Mesendoderm (in vitro differentiated cells): Measurements from ENCODE around the gene AHSA1.

Experiments used
- DNase-seq: peaks from one replicate; pipeline ENCODE4 v3.0.0; 2013
- H2AK5ac ChIP-seq: 2 replicates; pipeline ENCODE4 v1.6.1; 2013; ENCODE audit warnings: low read length, inconsistent platforms
- H2BK120ac ChIP-seq: 2 replicates; pipeline ENCODE4 v1.6.1; 2013; ENCODE audit warnings: low read depth, mild to moderate bottlenecking, low read length, moderate library complexity, mixed read lengths
- H2BK15ac ChIP-seq: replicated peaks from 2 replicates; pipeline ENCODE4 v1.6.1; 2013; ENCODE audit warnings: low read depth, mild to moderate bottlenecking, moderate library complexity
- H2BK5ac ChIP-seq: 2 replicates; pipeline ENCODE4 v1.6.1; 2013; ENCODE audit warnings: low read length, inconsistent platforms
- H3K18ac ChIP-seq: 2 replicates; pipeline ENCODE4 v1.6.1; 2013; ENCODE audit warnings: mild to moderate bottlenecking, low read length, mixed read lengths
- H3K23ac ChIP-seq: one replicate; pipeline ENCODE4 v1.6.1; 2013; ENCODE audit warnings: low read length
- H3K27ac ChIP-seq: 2 replicates; pipeline ENCODE4 v1.5.1; 2013; ENCODE audit warnings: low read depth, mild to moderate bottlenecking, inconsistent platforms, low read length, moderate library complexity
- H3K27me3 ChIP-seq: 2 replicates; pipeline ENCODE4 v1.6.1; 2013; ENCODE audit warnings: low read length, control low read depth, mild to moderate bottlenecking, inconsistent platforms; ENCODE audit not compliant: insufficient read depth, poor library complexity
- H3K36me3 ChIP-seq: 2 replicates; pipeline ENCODE4 v1.6.1; 2013; ENCODE audit warnings: low read length, inconsistent platforms; ENCODE audit not compliant: control insufficient read depth, insufficient read depth
- H3K4ac ChIP-seq: one replicate; pipeline ENCODE4 v1.6.1; 2013; ENCODE audit warnings: low read depth, mild to moderate bottlenecking, low read length, moderate library complexity
- H3K4me1 ChIP-seq: 2 replicates; pipeline ENCODE4 v1.6.1; 2013; ENCODE audit warnings: low read depth, low read length, inconsistent platforms; ENCODE audit not compliant: control insufficient read depth
- H3K4me2 ChIP-seq: 2 replicates; pipeline ENCODE4 v1.6.1; 2013; ENCODE audit warnings: low read length
- H3K4me3 ChIP-seq: 2 replicates; pipeline ENCODE4 v1.5.1; 2013; ENCODE audit warnings: mild to moderate bottlenecking, low read length
- H3K56ac ChIP-seq: one replicate; pipeline ENCODE4 v1.6.1; 2013; ENCODE audit warnings: low read length
- H3K79me1 ChIP-seq: 2 replicates; pipeline ENCODE4 v1.6.1; 2013; ENCODE audit warnings: low read length, inconsistent platforms
- H3K79me2 ChIP-seq: 2 replicates; pipeline ENCODE4 v1.6.1; 2013; ENCODE audit warnings: mild to moderate bottlenecking, low read length; ENCODE audit not compliant: control insufficient read depth, insufficient read depth
- H3K9ac ChIP-seq: 2 replicates; pipeline ENCODE4 v1.6.1; 2013; ENCODE audit warnings: low read length, inconsistent platforms
- H4K5ac ChIP-seq: one replicate; pipeline ENCODE4 v1.6.1; 2013; ENCODE audit warnings: low read length
- H4K8ac ChIP-seq: one replicate; pipeline ENCODE4 v1.6.1; 2013; ENCODE audit warnings: low read depth, mild to moderate bottlenecking, control low read depth, low read length, moderate library complexity
- WGBS: extraction: QIAGEN DNeasy Blood & Tissue Kit; methylation state at CpG from one replicate; pipeline ENCODE4 v1.1.7; 2013; ENCODE audit warnings: low lambda C conversion rate, missing lambda C conversion rate; ENCODE audit not compliant: insufficient coverage; ENCODE audit errors: extremely low coverage; 5-methylcytosine and 5-hydroxymethylcytosine counted together

The AHSA1 gene

GRCh38 chr14:77491056-77491455, 33.2 kb downstream of the AHSA1 start:
- no peak overlapping the region for H3K4me2 ChIP-seq
- H3K56ac ChIP-seq = no peak overlapping the region
- H3K27ac ChIP-seq = no peak overlapping the region
- no peaks in the 10 kb centered on the region for H3K27me3 ChIP-seq
- H4K8ac ChIP-seq = no peak overlapping the region
- H2BK5ac ChIP-seq = no peak overlapping the region
- H3K9ac ChIP-seq = no peak overlapping the region
- H3K79me2 ChIP-seq = no peaks in the 10 kb centered on the region
- DNase-seq = no peak
- H2BK15ac ChIP-seq = no peak overlapping the region
- H3K4ac ChIP-seq = no peak overlapping the region
- no CpG with 5 or more reads among the region's 5 CpGs for WGBS
- no peak overlapping the region for H3K23ac ChIP-seq
- no peaks in the 10 kb centered on the region for H3K36me3 ChIP-seq
- H3K4me1 ChIP-seq = no peaks in the 10 kb centered on the region
- no peak overlapping the region for H4K5ac ChIP-seq
- H3K79me1 ChIP-seq = no peaks in the 10 kb centered on the region
- no peak overlapping the region for H3K18ac ChIP-seq
- H2BK120ac ChIP-seq = no peak overlapping the region
- no peak overlapping the region for H2AK5ac ChIP-seq
- H3K4me3 ChIP-seq = no peak overlapping the region

GRCh38 chr14:77495334-77495733, 37.4 kb downstream of the AHSA1 start:
- Histone ChIP-seq H3K4ac (no peak overlapping the region), H4K5ac (no peak overlapping the region), H2AK5ac (no peak overlapping the region), H2BK15ac (no peak overlapping the region), H3K79me2 (no peaks in the 10 kb centered on the region), H3K4me3 (no peak overlapping the region), H3K79me1 (no peaks in the 10 kb centered on the region), H3K56ac (no peak overlapping the region), H3K27me3 (peaks cover 8% of the 10 kb centered on the region), H3K9ac (no peak overlapping the region), H3K18ac (no peak overlapping the region), H3K23ac (no peak overlapping the region), H3K36me3 (no peaks in the 10 kb centered on the region), H3K27ac (no peak overlapping the region), H3K4me1 (no peaks in the 10 kb centered on the region), H3K4me2 (no peak overlapping the region), H2BK5ac (no peak overlapping the region), H4K8ac (no peak overlapping the region), H2BK120ac (no peak overlapping the region)
- DNase-seq = no peak
- no CpG with 5 or more reads among the region's 7 CpGs for WGBS

- no peaks in the 10 kb centered on the region for H3K4me1 ChIP-seq
- H3K27ac ChIP-seq = no peak within 1 kb of the TSS
- peak within 1 kb of the TSS; percentile 29 for H3K4me3 ChIP-seq
- H2BK15ac ChIP-seq = no peak within 1 kb of the TSS
- no peak within 1 kb of the TSS for H3K23ac ChIP-seq
- H3K9ac ChIP-seq = peak within 1 kb of the TSS; percentile 40
- no peak within 1 kb of the TSS for H2AK5ac ChIP-seq
- H4K5ac ChIP-seq = no peak within 1 kb of the TSS
- H2BK120ac ChIP-seq = no peak within 1 kb of the TSS
- no peaks in the 10 kb centered on the region for H3K36me3 ChIP-seq
- H2BK5ac ChIP-seq = no peak within 1 kb of the TSS
- peak within 1 kb of the TSS; percentile 76 for H3K56ac ChIP-seq
- DNase-seq = peak; percentile 46
- no CpG with 5 or more reads among the region's 104 CpGs for WGBS
- no peaks in the 10 kb centered on the region for H3K79me1 ChIP-seq
- H3K4me2 ChIP-seq = peak within 1 kb of the TSS; percentile 78
- H3K18ac ChIP-seq = no peak within 1 kb of the TSS
- peaks cover 8% of the 10 kb centered on the region for H3K27me3 ChIP-seq
- no peaks in the 10 kb centered on the region for H3K79me2 ChIP-seq
- no peak within 1 kb of the TSS for H4K8ac ChIP-seq
- no peak within 1 kb of the TSS for H3K4ac ChIP-seq
These were observed 40.5 kb downstream of the AHSA1 start, which contains the start of gene ISM2 for GRCh38 chr14:77498120-77498979. Gene ISM2, minus strand, starts transcription at chr14:77498816. Its CDS starts 23 bp downstream, at chr14:77498793.

GRCh38 chr14:77498984-77499527, 41.2 kb downstream of the AHSA1 start:
- DNase-seq = peak; percentile 38
- H4K5ac ChIP-seq = no peak overlapping the region

GRCh38 chr14:77502109-77502782, 44.4 kb downstream of the AHSA1 start:
- no peaks in the 10 kb centered on the region for H3K79me1 ChIP-seq
- no peaks in the 10 kb centered on the region for H3K36me3 ChIP-seq
- no peak overlapping the region for H3K56ac ChIP-seq
- H3K18ac ChIP-seq = no peak overlapping the region
- H3K79me2 ChIP-seq = no peaks in the 10 kb centered on the region
- no peak overlapping the region for H2BK120ac ChIP-seq
- no peaks in the 10 kb centered on the region for H3K4me1 ChIP-seq
- no peak overlapping the region for H4K8ac ChIP-seq
- no peak overlapping the region for H3K23ac ChIP-seq
- peaks cover 8% of the 10 kb centered on the region for H3K27me3 ChIP-seq
- no peak for DNase-seq
- no peak overlapping the region for H3K4me3 ChIP-seq
- H2BK15ac ChIP-seq = no peak overlapping the region
- no CpG with 5 or more reads among the region's 11 CpGs for WGBS
- no peak overlapping the region for H3K9ac ChIP-seq
- no peak overlapping the region for H4K5ac ChIP-seq
- H2AK5ac ChIP-seq = no peak overlapping the region
- no peak overlapping the region for H3K4ac ChIP-seq
- no peak overlapping the region for H3K4me2 ChIP-seq
- no peak overlapping the region for H2BK5ac ChIP-seq
- H3K27ac ChIP-seq = no peak overlapping the region

More at GRCh38 chr14:77498984-77499527, 41.2 kb downstream of the AHSA1 start:
- Histone ChIP-seq H3K18ac (no peak overlapping the region), H3K56ac (peak overlapping the region; percentile 76), H3K27ac (no peak overlapping the region), H3K27me3 (peaks cover 8% of the 10 kb centered on the region), H2AK5ac (no peak overlapping the region), H2BK15ac (no peak overlapping the region), H3K79me1 (no peaks in the 10 kb centered on the region), H3K4ac (no peak overlapping the region), H3K4me3 (peak overlapping the region; percentile 12), H3K79me2 (no peaks in the 10 kb centered on the region), H3K36me3 (no peaks in the 10 kb centered on the region), H2BK120ac (no peak overlapping the region), H3K4me1 (no peaks in the 10 kb centered on the region), H3K23ac (no peak overlapping the region), H3K4me2 (peak overlapping the region; percentile 34), H4K8ac (no peak overlapping the region), H3K9ac (peak overlapping the region; percentile 39), H2BK5ac (no peak overlapping the region)
- WGBS = no CpG with 5 or more reads among the region's 53 CpGs
